Activated CD8-positive, alpha-beta T cell treated with anti-CD3 and anti-CD28 coated beads, Interleukin-2, amount 10 ng/mL, durations not matched to agents 7 days and 5 days (primary cell): Measurements from ENCODE around the gene NKD2. TPM values are rescaled to one million over a fixed set of nuclear protein-coding genes. Genes with fewer than 3 reads are reported as not detected.

Source experiments
- ATAC-seq: fragments of 150-1000 bp; cut with Tn5 transposase; one replicate; pipeline ENCODE4 v1.10.0; 2021; ENCODE audit warnings: moderate library complexity
- CTCF ChIA-PET: fragments of 350-600 bp; sonication (Branson Sonifier 250); formaldehyde crosslinking; loops from one replicate; lab custom pipeline; 2021; ENCODE audit warnings: antibody characterized with exemption; lab: Charles Lee
- POLR2A ChIA-PET: fragments of 350-600 bp; sonication (Branson Sonifier 250); formaldehyde crosslinking; loops from one replicate; lab custom pipeline; 2021; ENCODE audit warnings: antibody characterized with exemption; lab: Charles Lee
- DNase-seq: peaks from one replicate; pipeline ENCODE4 v3.0.0-alpha.2; 2020
- H3K27ac Mint-ChIP-seq: one replicate; pipeline ENCODE4 v1.8.0; 2021; ENCODE audit warnings: mild to moderate bottlenecking, mixed read lengths
- H3K27me3 Mint-ChIP-seq: one replicate; pipeline ENCODE4 v1.8.0; 2021; ENCODE audit warnings: low read depth, mixed read lengths
- H3K36me3 Mint-ChIP-seq: one replicate; pipeline ENCODE4 v1.8.0; 2021; ENCODE audit warnings: low read depth, mixed read lengths
- H3K4me1 Mint-ChIP-seq: one replicate; pipeline ENCODE4 v1.8.0; 2021; ENCODE audit warnings: low read depth, mixed read lengths
- H3K4me3 Mint-ChIP-seq: one replicate; pipeline ENCODE4 v1.8.0; 2021; ENCODE audit warnings: mild to moderate bottlenecking, mixed read lengths
- H3K9me3 Mint-ChIP-seq: one replicate; pipeline ENCODE4 v1.8.0; 2022; ENCODE audit warnings: mixed read lengths; ENCODE audit not compliant: insufficient read depth
- total RNA-seq, 2 experiments: library from RNA; stranded (reverse); gene quantifications; one replicate each; pipeline ENCODE4 v1.2.3, GENCODE V29; 2021

The NKD2 gene
- total RNA-seq, 2 experiments from 2014 or later, result 1.3 to 3.2 TPM

DNA sequence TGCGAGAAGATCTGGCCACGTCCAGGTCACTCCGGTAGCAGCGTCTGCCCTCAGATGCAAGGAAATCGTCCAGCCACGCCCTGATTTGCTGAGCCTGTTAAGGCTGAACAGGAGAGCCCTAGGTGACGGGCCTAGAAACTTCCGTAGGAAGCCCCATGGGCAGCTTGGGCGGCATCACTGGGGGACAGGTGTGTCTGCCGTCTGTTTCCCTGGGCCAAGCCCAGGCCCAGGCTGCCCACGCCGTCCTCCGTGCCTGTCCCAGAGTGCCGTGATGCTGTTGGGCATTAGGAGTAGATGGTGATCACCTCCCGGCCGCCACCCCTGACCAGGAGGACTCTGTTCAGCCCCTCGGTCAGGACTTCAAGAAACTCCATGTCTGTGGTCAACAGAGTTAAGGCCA, 43.5 kb downstream of the NKD2 start:
- Mint-ChIP-seq H3K9me3 (no peaks in the 10 kb centered on the region), H3K27me3 (no peaks in the 10 kb centered on the region), H3K4me1 (no peaks in the 10 kb centered on the region), H3K27ac (no peak overlapping the region), H3K4me3 (no peak overlapping the region), H3K36me3 (peaks cover 27% of the 10 kb centered on the region)
- no peak for ATAC-seq
- ChIA-PET POLR2A (no interaction called here), CTCF (no interaction called here)
- no peak for DNase-seq

- ChIA-PET POLR2A (no interaction called here), CTCF (no interaction called here)
- no peaks in the 10 kb centered on the region for H3K9me3 Mint-ChIP-seq
- no peaks in the 10 kb centered on the region for H3K4me1 Mint-ChIP-seq
- H3K27ac Mint-ChIP-seq, result no peak overlapping the region
- H3K36me3 Mint-ChIP-seq, result peaks cover 27% of the 10 kb centered on the region
- H3K4me3 Mint-ChIP-seq, result no peak overlapping the region
- DNase-seq, result no peak
- no peaks in the 10 kb centered on the region for H3K27me3 Mint-ChIP-seq
- ATAC-seq, result no peak
Observed at GRCh38 chr5:1052641-1053390, 44.2 kb downstream of the NKD2 start.

DNA sequence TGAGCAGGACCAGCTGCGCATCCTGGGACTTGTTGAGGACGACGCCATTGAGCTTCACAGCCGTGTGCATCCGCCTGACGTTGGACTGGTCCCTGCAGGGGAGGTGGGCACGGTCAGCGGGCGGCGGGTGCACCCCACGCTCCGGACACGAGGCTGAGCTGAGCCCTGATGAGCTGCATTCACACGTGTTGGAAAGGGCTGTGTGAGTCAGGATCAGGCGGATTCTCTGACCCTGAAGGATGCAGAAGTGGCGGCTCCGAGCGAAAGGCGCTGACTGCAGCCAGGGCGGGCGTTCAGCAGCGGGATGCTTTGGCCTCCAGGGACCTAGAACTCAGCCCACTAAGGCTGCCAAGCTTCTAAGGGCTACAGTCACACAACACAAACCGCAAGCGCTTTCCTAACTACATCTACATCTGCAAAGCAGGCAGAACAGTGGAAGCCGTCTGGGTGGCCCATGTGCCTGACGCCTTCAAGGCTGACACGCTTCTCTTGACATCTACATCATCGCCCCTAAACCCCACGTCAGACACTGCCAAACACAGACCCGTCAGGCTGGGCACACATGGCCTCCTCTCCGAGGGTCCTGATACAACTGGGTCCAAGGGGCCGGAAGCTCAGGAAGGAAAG, 44.9 kb downstream of the NKD2 start:
- H3K27me3 Mint-ChIP-seq, result no peaks in the 10 kb centered on the region
- H3K36me3 Mint-ChIP-seq, result peaks cover 27% of the 10 kb centered on the region
- H3K4me3 Mint-ChIP-seq, result no peak overlapping the region
- H3K27ac Mint-ChIP-seq, result no peak overlapping the region
- no peak for DNase-seq
- H3K9me3 Mint-ChIP-seq, result no peaks in the 10 kb centered on the region
- POLR2A ChIA-PET, result no interaction called here
- H3K4me1 Mint-ChIP-seq, result no peaks in the 10 kb centered on the region
- CTCF ChIA-PET, result no interaction called here
- ATAC-seq, result no peak

DNA sequence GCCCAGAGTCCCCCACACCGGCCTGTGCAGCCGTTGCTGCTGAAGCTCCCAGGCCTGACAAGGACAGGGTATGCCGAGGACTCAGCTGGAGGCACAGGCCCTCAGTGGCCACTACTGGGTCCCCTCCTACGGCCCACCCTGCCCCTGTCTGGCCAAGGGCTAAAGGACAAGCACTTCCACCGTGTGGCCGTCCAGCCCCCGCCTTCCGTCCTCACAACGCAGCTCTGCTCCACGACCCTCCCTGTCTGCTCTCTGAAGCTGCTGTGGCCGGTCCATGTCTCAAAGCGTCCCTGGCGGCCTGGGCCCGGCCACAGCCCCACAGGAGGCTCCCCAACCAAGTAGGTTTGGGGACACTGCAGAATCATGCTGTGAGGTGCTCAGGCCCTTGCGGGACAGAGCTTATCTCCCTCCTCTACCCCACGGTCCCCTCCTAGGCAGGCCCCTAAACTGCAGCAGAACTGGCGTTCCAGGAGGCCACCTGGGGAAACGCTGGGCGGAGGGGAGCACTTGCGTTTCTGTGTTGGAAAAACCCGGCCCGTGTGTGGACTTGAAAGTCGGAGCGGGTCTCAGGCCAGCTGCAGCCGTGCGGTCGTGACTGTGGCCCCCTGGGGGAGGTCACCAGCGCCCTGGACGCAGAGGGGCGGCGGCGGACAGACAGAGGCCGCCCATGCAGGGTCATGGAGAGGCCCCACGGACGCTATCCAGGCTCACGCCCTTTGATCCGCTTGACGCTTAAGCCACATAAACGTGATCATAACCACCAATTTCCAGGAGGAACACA, 45.6 kb downstream of the NKD2 start:
- CTCF ChIA-PET, result no interaction called here
- Mint-ChIP-seq H3K4me1 (no peaks in the 10 kb centered on the region), H3K4me3 (no peak overlapping the region), H3K27ac (peak overlapping the region; percentile 46), H3K36me3 (peaks cover 29% of the 10 kb centered on the region), H3K27me3 (no peaks in the 10 kb centered on the region), H3K9me3 (no peaks in the 10 kb centered on the region)
- POLR2A ChIA-PET, result interaction anchor here (0.5 kb wide), 1 partner anchor 175 kb away, joined by 3 read pairs; no protein-coding TSS in a partner anchor
- DNase-seq, result no peak
- ATAC-seq, result no peak

- DNase-seq, result no peak
Observed at GRCh38 chr5:1054799-1055775, 46.5 kb downstream of the NKD2 start.

GRCh38 chr5:1055896-1056610, 47.5 kb downstream of the NKD2 start:
- H3K36me3 Mint-ChIP-seq, result peaks cover 29% of the 10 kb centered on the region
- CTCF ChIA-PET, result no interaction called here
- ATAC-seq (no peak), DNase-seq (no peak)
- no peaks in the 10 kb centered on the region for H3K4me1 Mint-ChIP-seq
- H3K4me3 Mint-ChIP-seq, result no peak overlapping the region
- POLR2A ChIA-PET, result no interaction called here
- H3K27ac Mint-ChIP-seq, result peak overlapping the region; percentile 67
- no peaks in the 10 kb centered on the region for H3K27me3 Mint-ChIP-seq
- H3K9me3 Mint-ChIP-seq, result no peaks in the 10 kb centered on the region

More at GRCh38 chr5:1054799-1055775, 46.5 kb downstream of the NKD2 start:
- no peak overlapping the region for H3K27ac Mint-ChIP-seq
- CTCF ChIA-PET, result no interaction called here
- H3K4me3 Mint-ChIP-seq, result no peak overlapping the region
- peaks cover 29% of the 10 kb centered on the region for H3K36me3 Mint-ChIP-seq
- POLR2A ChIA-PET, result interaction anchor here (0.5 kb wide), 1 partner anchor 174 kb away, joined by 3 read pairs; no protein-coding TSS in a partner anchor
- H3K4me1 Mint-ChIP-seq, result no peaks in the 10 kb centered on the region
- ATAC-seq, result no peak
- H3K9me3 Mint-ChIP-seq, result no peaks in the 10 kb centered on the region
- no peaks in the 10 kb centered on the region for H3K27me3 Mint-ChIP-seq

GRCh38 chr5:1056611-1057484, 48.2 kb downstream of the NKD2 start:
- H3K27me3 Mint-ChIP-seq, result no peaks in the 10 kb centered on the region
- DNase-seq (no peak), ATAC-seq (no peak)
- no peak overlapping the region for H3K4me3 Mint-ChIP-seq
- POLR2A ChIA-PET, result no interaction called here
- no peaks in the 10 kb centered on the region for H3K9me3 Mint-ChIP-seq
- CTCF ChIA-PET, result no interaction called here
- peaks cover 24% of the 10 kb centered on the region for H3K36me3 Mint-ChIP-seq
- no peaks in the 10 kb centered on the region for H3K4me1 Mint-ChIP-seq
- no peak overlapping the region for H3K27ac Mint-ChIP-seq

DNA sequence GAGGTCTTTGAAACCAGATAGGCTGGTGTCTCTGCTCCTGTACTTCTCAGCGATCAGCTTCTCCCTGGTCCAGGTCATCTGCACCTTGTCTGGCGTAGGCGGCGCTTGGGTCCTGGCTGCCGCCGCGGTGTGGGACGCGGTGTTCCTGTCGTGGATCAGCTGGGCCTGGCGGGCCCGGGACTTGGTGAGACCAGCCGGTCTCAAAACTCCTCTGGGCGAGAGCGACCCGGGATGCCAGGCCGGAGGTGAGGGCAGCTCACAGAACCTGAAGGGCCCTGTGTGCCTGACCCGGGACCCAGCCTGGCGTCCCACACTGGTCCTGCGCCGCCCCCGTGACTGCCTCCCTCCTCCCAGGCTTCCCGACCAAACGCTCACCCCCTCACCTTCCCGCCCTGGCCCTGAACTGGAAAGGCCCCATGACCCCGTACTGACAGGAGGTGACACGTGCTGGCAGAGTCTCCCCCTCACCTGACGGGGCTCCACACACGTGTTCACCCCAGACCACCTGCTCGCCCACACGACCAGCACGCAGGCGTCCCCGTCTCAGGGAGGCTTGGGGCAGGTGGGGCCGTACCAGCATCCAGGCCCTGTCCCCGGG, 49.0 kb downstream of the NKD2 start:
- ATAC-seq (no peak), DNase-seq (no peak)
- H3K36me3 Mint-ChIP-seq, result peaks cover 24% of the 10 kb centered on the region
- H3K27ac Mint-ChIP-seq, result no peak overlapping the region
- POLR2A ChIA-PET, result no interaction called here
- H3K4me3 Mint-ChIP-seq, result no peak overlapping the region
- H3K27me3 Mint-ChIP-seq, result no peaks in the 10 kb centered on the region
- H3K4me1 Mint-ChIP-seq, result no peaks in the 10 kb centered on the region
- CTCF ChIA-PET, result no interaction called here
- H3K9me3 Mint-ChIP-seq, result no peaks in the 10 kb centered on the region

GRCh38 chr5:1058083-1058945, 49.7 kb downstream of the NKD2 start:
- ATAC-seq (no peak), DNase-seq (no peak)
- H3K27me3 Mint-ChIP-seq, result no peaks in the 10 kb centered on the region
- no peaks in the 10 kb centered on the region for H3K9me3 Mint-ChIP-seq
- H3K4me1 Mint-ChIP-seq, result no peaks in the 10 kb centered on the region
- peaks cover 24% of the 10 kb centered on the region for H3K36me3 Mint-ChIP-seq
- no peak overlapping the region for H3K27ac Mint-ChIP-seq
- ChIA-PET CTCF (no interaction called here), POLR2A (no interaction called here)
- H3K4me3 Mint-ChIP-seq, result no peak overlapping the region
